Progenitor cell of endocrine pancreas (in vitro differentiated cells): ENCODE results near the gene PRPSAP2. TPM values are rescaled to one million over a fixed set of nuclear protein-coding genes. Genes with fewer than 3 reads are reported as not detected.

ENCODE experiments used
- DNase-seq: peaks from one replicate; pipeline ENCODE4 v3.0.0; 2021; ENCODE audit warnings: low spot score; ENCODE audit not compliant: unreplicated experiment
- H3K27ac Mint-ChIP-seq: 2 replicates; pipeline ENCODE4 v1.8.0; 2021; ENCODE audit warnings: mild to moderate bottlenecking, moderate library complexity, mixed read lengths
- H3K27me3 Mint-ChIP-seq: 2 replicates; pipeline ENCODE4 v1.8.0; 2021; ENCODE audit warnings: mixed read lengths
- H3K36me3 Mint-ChIP-seq: 2 replicates; pipeline ENCODE4 v1.8.0; 2022; ENCODE audit warnings: mixed read lengths; ENCODE audit not compliant: insufficient read depth
- H3K4me1 Mint-ChIP-seq: 2 replicates; pipeline ENCODE4 v1.8.0; 2021; ENCODE audit warnings: low read depth, mixed read lengths
- H3K4me3 Mint-ChIP-seq: 2 replicates; pipeline ENCODE4 v1.8.0; 2021; ENCODE audit warnings: low read depth, mild to moderate bottlenecking, moderate library complexity, mixed read lengths
- H3K9me3 Mint-ChIP-seq: 2 replicates; pipeline ENCODE4 v1.8.0; 2021; ENCODE audit warnings: low read depth, mixed read lengths
- total RNA-seq: library from RNA; stranded (reverse); gene quantifications from 2 replicates; pipeline ENCODE4 v1.2.1, GENCODE V29; 2021
- TF ChIP-seq, protein P1 (sequence below): fragments of 200-600 bp; sonication (generic); IDR thresholded peaks from one replicate; pipeline ENCODE4 v1.5.0; 2021; ENCODE audit warnings: antibody characterized with exemption, mild to moderate bottlenecking; ENCODE audit not compliant: unreplicated experiment

PRPSAP2 gene
- total RNA-seq, 1 donor from 2014 or later, result 66.9 TPM

DNA sequence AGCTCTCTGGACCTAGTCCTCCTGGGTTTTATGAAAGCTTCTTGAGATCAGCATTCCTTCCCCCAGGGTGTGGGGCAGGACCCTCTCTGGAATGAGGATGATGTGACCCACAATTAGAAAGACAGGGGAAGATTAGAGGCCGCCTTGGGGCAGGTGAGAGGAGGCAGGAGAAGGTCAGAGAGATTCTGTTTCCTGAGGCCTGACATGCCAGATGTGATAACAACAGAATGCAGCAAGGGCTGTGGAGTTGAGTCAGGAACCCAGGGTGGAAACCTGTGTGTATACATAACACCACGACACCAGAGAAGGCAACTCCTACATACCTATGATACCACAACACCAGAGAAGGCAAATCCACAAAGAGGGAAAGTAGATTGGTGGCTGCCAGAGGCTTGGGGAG lies 88.6 kb downstream of the PRPSAP2 start:
- TF ChIP-seq, protein P1, sequence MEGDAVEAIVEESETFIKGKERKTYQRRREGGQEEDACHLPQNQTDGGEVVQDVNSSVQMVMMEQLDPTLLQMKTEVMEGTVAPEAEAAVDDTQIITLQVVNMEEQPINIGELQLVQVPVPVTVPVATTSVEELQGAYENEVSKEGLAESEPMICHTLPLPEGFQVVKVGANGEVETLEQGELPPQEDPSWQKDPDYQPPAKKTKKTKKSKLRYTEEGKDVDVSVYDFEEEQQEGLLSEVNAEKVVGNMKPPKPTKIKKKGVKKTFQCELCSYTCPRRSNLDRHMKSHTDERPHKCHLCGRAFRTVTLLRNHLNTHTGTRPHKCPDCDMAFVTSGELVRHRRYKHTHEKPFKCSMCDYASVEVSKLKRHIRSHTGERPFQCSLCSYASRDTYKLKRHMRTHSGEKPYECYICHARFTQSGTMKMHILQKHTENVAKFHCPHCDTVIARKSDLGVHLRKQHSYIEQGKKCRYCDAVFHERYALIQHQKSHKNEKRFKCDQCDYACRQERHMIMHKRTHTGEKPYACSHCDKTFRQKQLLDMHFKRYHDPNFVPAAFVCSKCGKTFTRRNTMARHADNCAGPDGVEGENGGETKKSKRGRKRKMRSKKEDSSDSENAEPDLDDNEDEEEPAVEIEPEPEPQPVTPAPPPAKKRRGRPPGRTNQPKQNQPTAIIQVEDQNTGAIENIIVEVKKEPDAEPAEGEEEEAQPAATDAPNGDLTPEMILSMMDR, result no peak
- no peak overlapping the region for H3K27ac Mint-ChIP-seq
- no peak for DNase-seq
- peaks cover 9% of the 10 kb centered on the region for H3K4me1 Mint-ChIP-seq
- no peaks in the 10 kb centered on the region for H3K36me3 Mint-ChIP-seq
- H3K27me3 Mint-ChIP-seq, result peaks cover 3% of the 10 kb centered on the region
- no peaks in the 10 kb centered on the region for H3K9me3 Mint-ChIP-seq
- no peak overlapping the region for H3K4me3 Mint-ChIP-seq

DNA sequence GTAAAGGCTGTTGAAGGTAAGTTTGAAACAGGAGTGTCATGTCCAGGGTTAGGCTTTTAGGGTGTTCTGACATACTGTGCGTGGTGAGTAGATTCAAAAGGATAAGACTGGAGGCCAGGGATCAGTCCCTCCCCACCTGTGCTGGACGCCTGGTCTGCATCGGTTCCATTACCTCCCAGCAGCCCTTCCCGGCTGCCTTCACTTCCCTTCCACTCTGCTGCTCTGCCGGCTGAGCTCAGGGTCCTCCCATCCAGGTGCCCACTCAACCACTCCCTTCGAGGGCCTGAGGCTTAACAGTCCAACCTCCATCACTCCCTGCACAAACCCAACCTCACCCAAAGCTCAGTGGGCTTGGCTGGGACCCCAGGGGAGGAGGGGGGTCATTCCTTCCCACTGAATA lies 89.9 kb downstream of the PRPSAP2 start:
- Mint-ChIP-seq H3K36me3 (no peaks in the 10 kb centered on the region), H3K27me3 (peaks cover 3% of the 10 kb centered on the region), H3K4me3 (no peak overlapping the region), H3K9me3 (no peaks in the 10 kb centered on the region), H3K27ac (no peak overlapping the region), H3K4me1 (peaks cover 9% of the 10 kb centered on the region)
- TF ChIP-seq, protein P1, result no peak
- no peak for DNase-seq

DNA sequence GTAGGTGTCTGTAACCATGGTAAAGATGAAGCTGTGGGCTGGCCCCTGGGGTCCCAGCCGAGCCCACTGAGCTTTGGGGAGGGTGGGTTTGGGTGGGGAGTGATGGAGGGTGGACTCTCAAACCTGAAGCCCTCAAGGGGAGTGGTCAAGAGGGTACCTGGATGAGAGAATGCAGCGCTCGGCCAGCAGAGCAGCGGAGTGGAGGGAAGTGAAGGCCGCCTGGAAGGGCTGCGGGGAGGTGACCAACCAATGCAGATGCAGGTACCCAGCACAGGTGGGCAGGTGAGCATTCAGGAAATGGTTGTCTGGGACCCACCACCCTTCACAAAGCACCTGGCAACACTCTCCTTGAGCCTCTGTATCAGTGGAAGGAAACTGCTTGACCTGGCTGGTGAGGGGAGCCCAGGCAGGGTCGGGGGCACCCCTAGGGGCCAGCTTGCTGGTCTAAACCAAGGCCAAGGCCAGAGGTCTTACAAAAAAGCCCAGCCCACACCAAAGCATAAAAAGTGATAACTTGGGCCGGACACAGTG lies 90.6 kb downstream of the PRPSAP2 start:
- DNase-seq, result no peak
- peaks cover 9% of the 10 kb centered on the region for H3K4me1 Mint-ChIP-seq
- no peaks in the 10 kb centered on the region for H3K9me3 Mint-ChIP-seq
- no peak overlapping the region for H3K4me3 Mint-ChIP-seq
- H3K36me3 Mint-ChIP-seq, result no peaks in the 10 kb centered on the region
- H3K27ac Mint-ChIP-seq, result no peak overlapping the region
- H3K27me3 Mint-ChIP-seq, result peaks cover 5% of the 10 kb centered on the region
- TF ChIP-seq, protein P1, result no peak

DNA sequence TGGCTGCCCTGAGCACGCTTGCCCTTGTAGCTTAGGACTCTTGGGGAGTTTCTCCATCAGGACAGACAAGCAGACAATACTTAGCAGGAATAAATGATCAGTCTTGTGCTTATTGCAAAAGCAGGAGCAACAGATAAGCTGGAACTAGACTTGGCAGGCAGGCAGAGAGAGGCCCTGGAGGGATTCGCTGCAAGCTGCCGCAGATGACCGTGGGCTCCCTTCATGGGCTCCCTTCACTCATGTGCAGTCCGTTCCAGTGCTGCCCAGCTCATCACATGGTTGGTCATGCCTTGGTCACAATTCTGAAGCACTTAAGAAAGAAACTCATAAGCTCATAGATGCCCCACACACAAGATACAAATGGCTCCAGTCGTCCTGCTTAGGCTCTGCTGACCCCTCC lies 91.6 kb downstream of the PRPSAP2 start:
- no peaks in the 10 kb centered on the region for H3K36me3 Mint-ChIP-seq
- no peak overlapping the region for H3K27ac Mint-ChIP-seq
- H3K4me1 Mint-ChIP-seq, result peaks cover 12% of the 10 kb centered on the region
- no peak overlapping the region for H3K4me3 Mint-ChIP-seq
- TF ChIP-seq, protein P1, result no peak
- H3K9me3 Mint-ChIP-seq, result no peaks in the 10 kb centered on the region
- DNase-seq, result no peak
- peaks cover 9% of the 10 kb centered on the region for H3K27me3 Mint-ChIP-seq

DNA sequence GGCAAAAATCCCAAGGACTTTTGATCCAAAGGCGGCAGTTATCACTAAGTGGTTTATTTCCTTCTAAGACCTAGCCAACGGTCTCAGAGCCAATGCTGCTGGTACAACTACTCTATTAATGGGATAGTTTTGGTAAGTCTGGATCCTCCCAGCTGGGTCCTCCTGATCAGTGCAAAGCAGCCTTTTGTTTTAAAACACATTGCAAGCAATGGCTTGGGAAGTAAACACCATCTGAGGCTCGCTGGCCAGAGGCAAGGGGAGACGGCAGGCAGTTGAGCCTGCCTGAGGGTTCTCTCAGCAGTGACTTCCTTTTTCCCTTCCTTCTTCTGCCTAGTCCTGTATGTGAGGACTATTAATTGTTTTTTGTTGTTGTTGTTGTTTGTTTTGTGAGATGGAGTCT lies 92.4 kb downstream of the PRPSAP2 start:
- peak overlapping the region; percentile 50 for H3K27ac Mint-ChIP-seq
- DNase-seq, result no peak
- TF ChIP-seq, protein P1, result no peak

More for the DNA sequence above, 92.4 kb downstream of the PRPSAP2 start:
- peaks cover 9% of the 10 kb centered on the region for H3K27me3 Mint-ChIP-seq
- no peak overlapping the region for H3K4me3 Mint-ChIP-seq
- peaks cover 12% of the 10 kb centered on the region for H3K4me1 Mint-ChIP-seq
- no peaks in the 10 kb centered on the region for H3K36me3 Mint-ChIP-seq
- no peaks in the 10 kb centered on the region for H3K9me3 Mint-ChIP-seq
